Activated CD4-positive, alpha-beta T cell treated with anti-CD3 and anti-CD28 coated beads, Interleukin-2, Interleukin-6, amounts not matched to agents 100 ng/mL and 50 ng/mL, durations not matched to agents 16 hours and 8 hours (primary cell): ENCODE results near the gene CDH22.

Source experiments
- DNase-seq: peaks from one replicate; pipeline ENCODE4 v3.0.0-alpha.2; 2020

CDH22 gene

DNA sequence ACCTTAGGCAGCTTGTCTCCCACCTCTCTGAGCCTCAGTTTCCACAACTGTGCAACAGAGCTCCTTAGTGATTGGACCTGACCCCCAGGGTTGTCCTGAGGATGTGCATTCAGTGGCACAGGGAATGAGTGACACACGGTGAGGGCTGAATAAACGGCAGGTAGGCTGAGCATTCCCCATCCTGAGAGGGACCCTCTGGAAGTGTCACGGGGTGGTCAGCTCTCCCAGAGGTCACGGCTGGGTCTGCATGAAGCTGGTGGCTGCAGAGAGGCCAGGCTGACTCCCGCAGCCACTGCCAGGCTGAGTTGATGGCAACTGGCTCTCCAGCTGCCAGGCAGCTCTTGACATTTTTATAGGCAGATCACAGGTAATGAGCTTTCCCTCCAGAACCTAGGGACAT, 147.6 kb downstream of the CDH22 start:
- DNase-seq = no peak

DNA sequence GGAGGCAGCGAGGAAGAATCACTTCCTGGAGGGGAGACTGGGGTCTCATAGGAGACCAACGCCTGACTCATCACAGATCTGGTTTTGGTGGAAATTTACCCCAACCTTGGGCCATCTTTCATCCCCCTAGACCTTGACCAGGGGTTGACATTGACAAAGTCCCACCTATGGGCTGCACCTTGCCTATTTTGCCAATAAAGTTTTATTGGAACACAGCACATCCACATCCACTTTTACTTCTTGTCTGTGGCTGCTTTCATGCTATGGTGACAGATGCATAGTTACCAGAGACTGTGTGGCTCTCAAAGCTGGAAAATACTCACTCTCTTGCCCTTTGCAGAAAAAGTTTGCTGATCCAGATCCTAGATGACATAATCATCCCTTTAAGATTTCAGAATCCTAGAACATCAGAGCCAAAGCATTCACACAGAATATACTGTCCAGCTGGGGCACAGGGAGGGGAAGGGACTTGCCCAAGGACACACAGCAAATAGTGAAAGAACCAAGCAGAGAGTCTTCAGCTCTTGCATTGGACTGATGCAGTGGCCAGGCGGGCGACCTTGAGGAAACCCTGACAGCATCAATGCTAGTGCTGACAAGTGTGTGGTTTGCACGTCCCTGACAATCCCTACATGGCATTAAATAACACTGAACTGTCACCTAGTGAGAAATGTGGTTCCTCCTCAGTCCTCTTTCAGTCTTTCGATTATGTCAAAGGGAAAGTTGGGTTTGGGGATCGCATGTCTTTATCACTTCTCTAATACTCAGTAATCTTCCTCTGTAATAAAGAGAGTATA, 149.0 kb downstream of the CDH22 start:
- peak; percentile 8 for DNase-seq

DNA sequence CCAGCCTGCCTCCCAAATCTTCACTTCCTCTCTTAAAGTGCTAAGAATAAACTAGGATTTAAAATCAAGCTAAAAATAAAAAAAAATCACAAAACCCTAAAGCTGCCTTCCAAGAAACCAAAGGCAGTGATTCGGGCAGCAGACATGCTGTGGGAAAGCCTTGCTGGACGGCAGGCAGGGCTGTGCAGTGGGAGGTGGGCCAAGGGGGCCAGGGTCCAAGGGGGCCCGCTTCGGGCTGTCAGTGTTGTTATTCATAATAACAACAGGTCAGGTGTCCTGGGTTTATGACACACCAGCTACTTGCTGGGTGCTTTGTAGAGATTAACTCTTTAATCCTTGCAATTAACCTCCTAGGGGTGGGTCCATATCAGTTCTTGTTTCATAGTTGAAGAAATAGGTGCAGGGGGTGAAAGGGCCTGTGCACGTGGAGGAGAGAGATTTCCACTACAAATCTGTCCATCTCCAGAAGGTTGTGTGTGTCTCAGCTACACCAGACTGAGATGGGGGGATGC, 149.8 kb downstream of the CDH22 start:
- no peak for DNase-seq

DNA sequence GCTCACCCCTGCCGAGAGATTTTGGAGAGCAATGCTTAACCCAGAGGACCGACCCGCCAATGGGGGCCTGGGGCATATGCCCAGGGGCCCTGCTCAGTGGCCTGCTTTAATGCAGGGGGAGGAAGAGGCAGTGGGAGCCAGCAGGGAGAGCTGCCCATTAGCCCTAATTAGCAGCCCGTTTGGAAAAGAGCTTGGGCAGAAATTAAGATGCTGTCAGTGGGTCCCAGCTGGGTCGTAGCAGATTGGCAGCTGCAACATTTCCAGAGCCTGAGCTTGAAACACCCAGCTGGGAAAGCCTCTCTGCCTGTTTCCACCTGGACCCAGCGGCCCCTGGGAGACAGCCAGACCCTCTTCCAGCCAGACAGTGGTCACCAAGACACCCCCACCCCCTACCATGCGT, 150.7 kb downstream of the CDH22 start:
- DNase-seq = no peak

DNA sequence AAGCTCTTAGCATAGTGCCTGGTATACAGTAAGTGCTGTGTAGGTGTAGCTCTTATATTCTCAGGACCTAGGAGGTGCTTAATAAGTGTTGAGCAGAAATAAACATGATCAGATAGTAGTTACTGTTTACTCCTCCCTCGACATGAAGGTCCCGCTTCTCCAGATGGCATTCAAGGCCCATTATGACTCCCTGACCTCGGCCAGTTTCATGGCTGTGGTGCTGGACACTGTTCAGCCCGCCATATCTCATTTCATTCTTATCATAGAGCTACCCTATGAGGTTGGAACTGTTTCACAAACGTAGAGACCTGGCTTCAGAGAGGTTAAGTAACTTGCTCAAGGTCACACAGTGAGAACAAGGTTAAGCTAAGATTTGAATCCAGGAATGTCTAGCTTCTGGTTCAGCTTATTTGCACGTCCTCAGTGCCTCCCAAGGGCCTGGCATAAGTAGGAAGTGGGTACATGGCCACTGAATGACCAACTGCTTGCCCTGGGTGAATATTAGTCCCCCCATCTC, 151.2 kb downstream of the CDH22 start:
- DNase-seq = no peak

DNA sequence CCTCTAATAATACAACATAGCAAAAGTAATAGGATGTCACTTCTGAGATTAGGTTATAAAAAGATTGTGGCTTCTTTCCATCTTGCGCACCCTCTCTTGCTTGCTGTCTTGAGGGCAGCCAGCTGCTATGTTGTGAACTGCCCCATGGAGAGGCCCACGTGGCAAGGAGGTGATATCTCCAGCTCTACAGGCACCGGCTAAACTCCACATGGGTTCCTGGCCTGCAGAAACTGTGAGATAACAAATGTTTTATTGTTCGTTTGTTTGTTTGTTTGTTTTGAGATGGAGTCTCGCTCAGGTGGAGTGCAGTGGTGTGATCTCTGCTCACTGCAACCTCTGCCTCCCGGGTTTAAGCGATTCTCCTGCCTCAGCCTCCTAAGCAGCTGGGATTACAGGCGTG, 152.2 kb downstream of the CDH22 start:
- DNase-seq = no peak

DNA sequence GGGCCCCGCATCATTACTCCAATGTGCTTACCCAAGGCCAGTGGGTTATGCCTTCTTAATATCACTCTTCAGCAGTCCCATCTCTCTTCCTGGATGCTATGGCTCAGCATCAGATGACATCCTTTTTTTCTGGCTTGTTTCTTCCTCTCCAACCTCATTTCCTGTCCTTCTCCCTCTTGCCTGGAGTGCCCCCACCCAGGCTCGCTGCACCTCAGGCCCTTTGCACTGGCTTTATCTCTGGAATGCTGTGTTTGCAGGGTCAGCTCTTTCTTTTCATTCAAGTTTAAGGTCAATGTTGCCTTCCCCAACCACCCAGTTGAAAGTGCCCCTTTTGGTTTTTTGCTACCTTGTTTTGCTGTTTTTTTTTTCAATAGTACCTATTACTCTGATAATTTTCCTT, 153.5 kb downstream of the CDH22 start:
- no peak for DNase-seq

DNA sequence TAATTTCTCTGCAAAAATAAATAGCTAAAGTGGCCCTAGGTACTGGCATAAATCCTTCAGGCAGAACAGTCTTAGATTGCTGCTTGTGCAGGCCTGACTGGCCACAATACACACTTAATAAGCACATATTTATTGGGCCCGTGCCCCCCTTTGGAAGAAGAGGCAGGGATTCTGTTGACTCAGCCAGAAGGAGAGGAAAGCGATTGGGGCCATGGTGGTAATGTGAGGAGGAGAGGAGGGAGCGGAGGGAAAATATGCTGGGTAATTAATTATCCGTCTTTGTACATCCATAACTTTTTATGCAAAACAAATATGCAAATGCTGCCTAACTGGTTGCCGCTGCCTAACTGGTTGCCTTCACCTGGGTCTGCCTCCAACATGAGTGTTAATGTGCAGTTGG, 154.0 kb downstream of the CDH22 start:
- no peak for DNase-seq

DNA sequence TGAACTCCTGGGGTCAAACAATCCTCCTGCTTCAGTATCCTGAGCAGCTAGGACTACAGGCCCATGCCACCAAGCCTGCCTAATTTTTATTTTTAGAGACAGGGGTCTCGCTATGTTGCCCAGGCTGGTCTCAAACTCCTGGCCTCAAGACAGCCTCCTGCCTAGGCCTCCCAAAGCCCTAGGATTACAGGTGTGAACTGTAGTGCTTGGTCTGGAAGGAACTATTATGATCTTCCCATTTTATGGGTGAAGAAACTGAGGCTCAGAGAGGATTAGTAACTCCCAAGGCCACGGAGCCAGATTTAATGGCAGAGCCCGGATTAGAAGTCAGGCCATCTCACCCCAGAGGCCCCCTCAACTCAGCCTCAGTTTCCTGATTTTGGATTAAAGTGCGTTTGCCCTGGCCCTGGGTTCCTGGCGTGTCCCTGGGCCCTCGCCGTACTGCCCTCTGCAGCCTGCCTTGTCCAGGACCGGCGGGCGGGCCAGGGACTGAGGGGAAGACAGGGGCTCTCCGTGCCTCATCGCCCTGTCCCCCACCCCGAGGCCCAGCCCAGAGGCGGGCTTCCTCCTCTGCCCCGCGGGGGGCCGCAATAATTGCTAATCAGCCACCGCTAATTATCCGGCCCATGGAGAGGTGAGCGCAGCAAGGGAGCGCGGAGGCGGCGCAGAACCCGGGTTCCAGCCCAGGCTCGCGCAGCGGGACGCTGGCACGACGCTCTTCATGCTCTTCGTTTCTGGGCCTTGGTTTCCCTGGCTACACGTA, 155.3 kb downstream of the CDH22 start:
- DNase-seq = no peak

DNA sequence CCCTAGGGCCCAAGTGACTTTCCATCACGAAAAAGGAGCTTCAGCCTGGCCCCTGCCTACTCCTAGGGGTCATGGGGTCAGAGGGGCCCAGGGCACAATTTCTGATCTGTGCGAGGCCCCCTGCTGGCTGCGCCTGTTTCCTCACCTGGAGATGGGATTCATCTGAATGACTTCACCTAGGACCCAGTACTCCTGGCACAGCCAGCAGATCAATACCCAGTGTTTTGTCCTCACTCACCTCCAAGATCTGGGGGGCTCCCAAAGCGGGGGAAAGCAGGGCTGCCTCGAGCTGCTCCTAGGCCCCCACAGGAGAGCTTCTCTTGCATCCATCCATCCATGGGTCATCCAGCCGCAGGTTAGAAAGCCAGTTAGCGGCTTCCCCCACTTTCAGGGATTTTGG, 156.4 kb downstream of the CDH22 start:
- DNase-seq = peak; percentile 21

DNA sequence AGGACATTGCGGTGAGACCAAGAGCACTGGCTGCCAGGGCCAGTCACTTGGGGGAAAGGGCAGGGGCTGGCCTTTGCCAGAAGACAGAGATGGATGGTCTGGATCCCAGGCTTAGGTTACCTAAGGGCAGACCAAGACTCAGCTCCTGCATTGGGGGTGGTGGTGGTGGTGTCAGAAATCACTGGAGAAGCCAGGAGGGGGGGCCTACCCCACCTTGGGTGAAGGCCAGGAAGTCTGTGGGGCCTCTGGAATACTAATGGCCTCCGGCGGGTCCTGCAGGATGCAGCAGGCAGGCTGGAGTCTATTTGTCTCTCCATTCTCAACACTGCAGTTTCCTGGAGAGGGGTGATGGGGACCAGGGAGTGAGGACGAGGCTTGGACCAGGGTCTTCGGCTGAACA, 157.4 kb downstream of the CDH22 start:
- DNase-seq = no peak

DNA sequence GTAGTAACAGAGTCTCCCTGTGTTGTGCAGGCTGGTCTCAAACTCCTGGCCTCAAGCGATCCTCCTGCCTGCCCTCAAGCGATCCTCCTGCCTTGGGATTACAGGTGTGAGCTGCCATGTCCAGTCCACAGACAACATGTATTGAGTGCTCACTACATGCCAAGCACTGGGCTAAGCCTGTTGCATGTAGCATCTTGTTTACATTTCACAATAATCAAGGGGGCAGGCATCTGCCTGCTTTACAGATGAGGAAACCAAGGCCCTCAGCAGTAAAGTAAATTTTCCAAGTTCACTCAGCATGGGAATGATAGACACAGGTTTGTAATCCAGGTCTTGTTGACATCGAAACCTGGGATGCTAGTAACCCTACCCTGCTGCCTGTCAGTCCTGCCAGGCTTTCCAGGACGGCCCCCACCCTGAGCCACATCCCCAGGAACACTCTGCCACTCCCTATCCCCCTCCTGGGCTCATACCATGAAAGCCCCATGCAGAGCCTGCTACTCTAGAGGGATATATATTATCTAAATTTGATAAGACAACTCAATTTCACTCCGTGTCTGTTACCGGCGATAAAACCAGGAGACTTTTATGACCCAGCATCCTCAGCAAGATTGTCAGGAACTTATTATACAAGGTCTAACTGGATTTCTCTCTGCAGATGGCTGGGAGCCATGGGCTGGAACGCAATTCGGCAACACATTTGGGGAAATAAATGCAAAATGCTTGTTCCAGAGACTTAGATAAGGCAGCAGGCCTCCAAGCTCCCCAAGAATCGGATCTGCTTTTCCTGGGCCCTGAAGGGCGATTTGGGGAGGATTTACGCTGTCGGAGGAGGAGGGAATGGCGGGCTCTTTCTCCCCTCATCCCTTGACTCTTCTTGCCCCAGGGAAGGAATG, 159.7 kb downstream of the CDH22 start:
- DNase-seq = no peak

DNA sequence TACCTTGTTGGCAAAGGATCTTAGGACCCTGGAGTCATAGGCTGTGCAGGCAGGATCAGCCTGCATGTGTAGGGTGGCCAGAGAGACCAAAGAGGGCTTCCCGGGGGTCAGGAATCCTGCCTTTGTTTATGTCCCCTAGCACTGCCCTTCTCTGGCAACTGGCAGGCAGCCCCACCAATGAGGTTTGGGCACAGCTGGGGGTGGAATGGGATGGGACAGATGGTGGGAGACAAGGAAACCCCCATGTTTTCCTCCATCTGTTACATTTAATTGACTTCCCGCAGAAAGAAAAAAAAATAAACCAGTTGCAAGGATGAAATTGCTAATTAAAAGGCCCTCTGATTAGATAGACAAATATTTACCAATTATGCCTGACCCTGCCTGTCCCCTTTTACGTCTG, 162.6 kb downstream of the CDH22 start:
- no peak for DNase-seq

DNA sequence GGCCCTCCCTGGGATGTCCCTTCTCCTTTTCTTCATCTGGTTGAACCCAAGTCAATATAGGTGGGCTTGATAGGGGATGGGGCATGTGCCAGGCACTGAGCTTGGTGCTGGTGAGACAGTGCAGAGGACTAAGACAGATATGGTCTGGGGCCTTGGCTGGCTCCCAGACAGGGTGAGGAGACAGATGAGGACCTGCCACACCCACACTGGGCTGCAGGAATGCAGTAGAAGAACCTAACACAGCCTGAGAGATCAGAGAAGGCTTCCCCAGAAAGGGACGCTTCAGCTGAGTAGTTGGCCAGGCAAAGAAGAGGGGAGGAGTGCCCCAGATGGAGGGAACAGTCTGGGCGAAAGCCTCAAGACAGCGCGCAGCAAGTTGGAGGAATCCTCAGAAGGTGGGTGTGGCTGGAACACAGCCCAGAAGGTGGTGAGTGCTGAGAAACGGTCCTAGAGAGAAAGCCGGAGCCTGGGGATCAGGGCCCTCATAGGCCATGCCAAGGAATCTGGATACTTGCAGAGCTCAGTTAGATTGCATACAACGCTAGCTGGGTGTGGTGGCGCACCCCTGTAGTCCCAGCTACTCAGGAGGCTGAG, 163.8 kb downstream of the CDH22 start:
- DNase-seq = no peak

DNA sequence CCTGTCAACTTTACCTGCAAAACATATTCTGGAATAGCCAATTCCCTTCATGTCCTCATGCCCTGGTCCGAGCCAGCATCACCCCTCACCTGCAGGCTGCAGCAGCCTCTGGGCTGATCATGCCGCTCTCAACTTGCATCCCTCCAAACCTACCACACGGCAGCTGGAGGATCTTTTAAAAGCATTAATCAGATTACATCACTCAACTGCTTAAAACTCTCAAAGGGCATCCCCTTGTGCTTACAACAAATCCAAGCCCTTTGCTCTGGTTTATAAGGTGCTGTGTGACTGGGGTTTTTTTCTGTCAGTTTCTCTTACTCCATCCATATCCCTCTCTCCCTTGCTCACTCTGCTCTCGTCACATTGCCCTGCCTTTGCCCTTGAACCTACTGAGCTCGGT, 166.2 kb downstream of the CDH22 start:
- no peak for DNase-seq

DNA sequence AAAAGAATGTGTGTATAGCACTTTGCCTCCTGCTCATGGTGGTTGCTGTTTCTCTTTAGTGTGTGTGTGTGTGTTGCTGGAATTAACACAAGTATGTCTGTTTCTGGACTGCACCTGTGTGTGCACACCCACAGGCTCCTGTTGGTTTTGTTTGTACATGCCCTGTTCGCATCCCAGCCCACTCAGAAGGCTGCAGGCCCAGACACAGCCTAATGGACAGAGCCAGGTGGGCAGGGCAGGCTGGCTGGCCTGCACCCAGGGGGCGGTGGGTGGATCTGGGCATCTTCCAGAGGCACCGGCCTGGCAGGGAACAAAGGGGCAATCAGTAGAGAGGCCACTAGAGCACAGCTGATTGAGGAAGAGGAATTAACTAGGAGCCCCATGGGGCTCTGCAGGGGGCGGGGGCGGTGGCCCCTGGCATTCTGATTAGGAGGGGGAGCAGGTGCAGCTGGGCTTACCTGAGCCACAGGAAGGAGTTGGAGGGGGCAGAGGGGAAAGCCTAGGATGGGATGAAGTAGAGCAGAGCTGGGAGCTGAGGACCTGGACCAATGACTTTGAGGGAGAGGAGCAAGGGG, 168.3 kb downstream of the CDH22 start:
- no peak for DNase-seq

DNA sequence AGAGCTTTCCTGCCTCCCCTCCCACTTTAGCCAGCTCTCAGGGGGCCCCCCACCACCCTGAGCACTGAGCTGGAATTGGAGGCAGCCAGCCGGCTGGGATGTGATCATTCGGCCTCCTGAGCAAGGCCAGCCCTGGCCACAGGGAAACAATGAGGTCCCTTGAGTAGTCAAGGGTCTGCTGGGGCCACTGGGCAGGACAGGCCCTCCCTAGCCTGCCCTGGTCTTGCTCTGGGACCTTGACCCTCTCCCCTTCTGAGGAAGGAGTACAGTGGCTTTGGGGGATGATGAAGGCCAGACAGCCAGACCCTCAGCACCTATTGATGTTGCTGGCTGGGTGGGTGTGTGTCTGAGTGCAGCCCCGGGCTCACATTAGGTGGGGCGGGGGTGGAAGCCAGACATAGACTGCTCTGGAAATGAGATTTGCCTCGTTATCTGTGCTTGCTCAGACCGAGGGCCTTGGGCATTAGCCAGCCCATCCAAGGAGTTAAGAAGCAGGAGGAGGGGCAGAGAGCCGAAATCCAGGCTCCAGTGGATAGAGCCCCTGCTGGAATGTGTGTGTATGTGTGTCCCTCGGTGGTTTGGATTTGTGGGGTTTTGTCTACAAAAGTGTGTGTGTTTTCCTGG, 168.9 kb downstream of the CDH22 start:
- DNase-seq = no peak

DNA sequence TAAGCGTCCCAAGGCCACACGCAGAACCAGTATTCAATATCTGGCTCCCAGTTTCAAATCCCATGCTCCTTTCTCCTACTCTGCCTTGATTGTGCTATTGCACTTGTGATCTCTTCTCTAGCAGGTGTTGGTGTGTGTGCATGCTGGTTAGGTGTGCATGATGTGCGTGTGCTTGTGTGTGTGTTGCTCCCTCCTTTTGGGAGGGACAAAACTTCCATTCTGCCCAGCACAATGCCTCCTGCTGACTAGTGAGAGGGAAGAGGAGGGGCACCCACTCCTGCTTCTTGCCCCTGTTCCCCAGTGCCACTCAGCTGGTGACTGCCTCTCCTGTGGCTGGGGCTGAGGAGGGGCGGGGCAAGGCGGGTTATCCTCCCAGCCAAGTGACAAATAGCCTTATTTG, 170.5 kb downstream of the CDH22 start:
- no peak for DNase-seq

DNA sequence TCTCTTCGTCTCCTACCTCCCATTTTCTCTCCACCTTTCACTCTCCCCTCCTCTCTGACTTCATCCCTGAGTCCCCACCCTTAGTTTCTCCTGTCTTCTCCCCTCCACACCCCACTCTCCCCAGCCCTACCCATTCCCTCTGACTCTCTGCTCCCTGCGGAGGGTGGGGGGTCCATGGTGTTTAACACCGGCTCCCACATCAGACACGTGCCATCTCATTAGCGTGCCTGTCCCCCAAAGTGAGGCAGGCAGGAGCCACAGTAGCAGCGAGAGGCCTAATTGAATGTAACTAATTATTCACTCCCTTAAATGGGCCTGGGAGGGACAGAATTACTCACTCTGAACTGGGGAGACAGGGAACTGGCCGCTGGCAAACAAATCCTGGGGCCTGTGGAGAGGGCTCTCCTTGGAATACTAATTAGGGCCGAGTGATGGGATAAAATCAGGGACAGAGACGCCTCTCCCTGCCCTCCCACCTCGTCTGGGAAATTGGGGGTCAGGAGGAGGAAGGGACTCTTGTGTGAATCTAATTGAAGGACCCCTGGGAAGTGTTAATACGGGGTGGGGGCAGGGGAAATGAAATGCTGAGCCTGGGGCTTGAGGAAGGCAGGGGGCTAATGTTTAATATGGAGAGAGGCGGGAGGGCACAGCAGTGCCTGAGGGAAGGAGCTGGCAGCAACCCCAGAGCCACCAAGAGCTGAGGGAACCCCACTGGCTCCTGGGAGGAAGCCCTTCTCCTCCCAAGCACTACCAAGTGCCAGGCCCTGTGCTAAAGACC, 172.3 kb downstream of the CDH22 start:
- DNase-seq = no peak

DNA sequence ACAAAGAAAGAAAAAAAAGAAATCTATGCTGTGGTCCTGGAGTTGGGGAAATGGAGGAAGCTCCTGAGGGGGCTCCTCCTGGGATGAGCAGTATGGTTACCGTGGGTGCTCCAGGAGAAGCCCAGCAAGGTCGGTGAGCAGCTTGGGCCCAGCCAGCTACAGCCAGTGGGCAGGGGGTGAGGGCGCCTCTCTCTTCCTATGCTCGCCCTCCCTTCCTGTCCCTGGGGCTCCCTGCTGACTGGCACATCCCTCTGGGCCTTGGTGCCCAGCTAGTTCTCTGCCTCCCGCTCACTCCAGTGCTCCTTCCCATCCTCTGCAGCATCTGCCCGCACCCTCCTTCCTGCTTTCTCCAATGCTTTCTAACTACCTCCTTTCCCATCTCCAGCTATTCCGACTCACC, 173.6 kb downstream of the CDH22 start:
- DNase-seq = no peak
